ENCODE measurements around the gene INTS2. TPM values are rescaled to one million over a fixed set of nuclear protein-coding genes. Genes with fewer than 3 reads are reported as not detected.

The INTS2 gene
- total RNA-seq, 1 experiment from 2014 or later: 26.3 TPM

GRCh38 chr17:61972311-61972710 is 44.5 kb upstream of the INTS2 start:
- H3K4me3 ChIP-seq (ENCODE audit: low read depth, low read length, poor library complexity, severe bottlenecking): no peak overlapping the region
- H3K36me3 ChIP-seq (ENCODE audit: insufficient read depth, low read length, poor library complexity, severe bottlenecking): peaks cover 38% of the 10 kb centered on the region
- no peaks in the 10 kb centered on the region for H3K27me3 ChIP-seq (replicated peaks; ENCODE audit: insufficient read depth, low read depth, low read length, poor library complexity)
- H3K4me1 ChIP-seq (ENCODE audit: insufficient read depth, low read length, poor library complexity, severe bottlenecking): no peaks in the 10 kb centered on the region
- no peaks in the 10 kb centered on the region for H3K9me3 ChIP-seq (ENCODE audit: low read depth, low read length, poor library complexity, severe bottlenecking)
- no TSS peak for BruUV-seq (replicated peaks)
- TF ChIP-seq EZH2 (IDR thresholded peaks at IDR 0.05; ENCODE audit: borderline replicate concordance, low read depth, low read length, poor library complexity, severe bottlenecking) (no peak), CTCF (conservative IDR thresholded peaks at IDR 0.05; ENCODE audit: low read depth, low read length) (no peak)
- intact Hi-C loops (cut with micrococcal nuclease; ENCODE audit: unreplicated experiment): no loop called here
- ChIA-PET POLR2A (ENCODE audit: low non-redundant PET) (no interaction called here), CTCF (no interaction called here)
- H3K27ac ChIP-seq (ENCODE audit: low read depth, low read length, poor library complexity, severe bottlenecking): no peak overlapping the region
- DNase-seq (ENCODE audit: low spot score): no peak

- Histone ChIP-seq H3K4me1 (ENCODE audit: insufficient read depth, low read length, poor library complexity, severe bottlenecking) (no peaks in the 10 kb centered on the region), H3K27ac (ENCODE audit: low read depth, low read length, poor library complexity, severe bottlenecking) (no peak overlapping the region), H3K9me3 (ENCODE audit: low read depth, low read length, poor library complexity, severe bottlenecking) (no peaks in the 10 kb centered on the region), H3K36me3 (ENCODE audit: insufficient read depth, low read length, poor library complexity, severe bottlenecking) (peaks cover 47% of the 10 kb centered on the region), H3K4me3 (ENCODE audit: low read depth, low read length, poor library complexity, severe bottlenecking) (no peak overlapping the region), H3K27me3 (replicated peaks; ENCODE audit: insufficient read depth, low read depth, low read length, poor library complexity) (no peaks in the 10 kb centered on the region)
- BruUV-seq (replicated peaks): no TSS peak
- CTCF ChIA-PET: no interaction called here
- intact Hi-C loops (cut with micrococcal nuclease; ENCODE audit: unreplicated experiment): no loop called here
- TF ChIP-seq EZH2 (IDR thresholded peaks at IDR 0.05; ENCODE audit: borderline replicate concordance, low read depth, low read length, poor library complexity, severe bottlenecking) (no peak), CTCF (conservative IDR thresholded peaks at IDR 0.05; ENCODE audit: low read depth, low read length) (no peak)
- POLR2A ChIA-PET (ENCODE audit: low non-redundant PET): no interaction called here
- no peak for DNase-seq (ENCODE audit: low spot score)
Observed at GRCh38 chr17:61970030-61970429, 42.2 kb upstream of the INTS2 start.

GRCh38 chr17:61968757-61969156 is 41.0 kb upstream of the INTS2 start:
- BruUV-seq (replicated peaks): no TSS peak
- Histone ChIP-seq H3K4me1 (ENCODE audit: insufficient read depth, low read length, poor library complexity, severe bottlenecking) (no peaks in the 10 kb centered on the region), H3K36me3 (ENCODE audit: insufficient read depth, low read length, poor library complexity, severe bottlenecking) (peaks cover 55% of the 10 kb centered on the region), H3K27ac (ENCODE audit: low read depth, low read length, poor library complexity, severe bottlenecking) (no peak overlapping the region), H3K27me3 (replicated peaks; ENCODE audit: insufficient read depth, low read depth, low read length, poor library complexity) (no peaks in the 10 kb centered on the region), H3K9me3 (ENCODE audit: low read depth, low read length, poor library complexity, severe bottlenecking) (no peaks in the 10 kb centered on the region), H3K4me3 (ENCODE audit: low read depth, low read length, poor library complexity, severe bottlenecking) (no peak overlapping the region)
- no peak for DNase-seq (ENCODE audit: low spot score)
- POLR2A ChIA-PET (ENCODE audit: low non-redundant PET): no interaction called here
- intact Hi-C loops (cut with micrococcal nuclease; ENCODE audit: unreplicated experiment): no loop called here
- CTCF ChIA-PET: no interaction called here
- TF ChIP-seq CTCF (conservative IDR thresholded peaks at IDR 0.05; ENCODE audit: low read depth, low read length) (no peak), EZH2 (IDR thresholded peaks at IDR 0.05; ENCODE audit: borderline replicate concordance, low read depth, low read length, poor library complexity, severe bottlenecking) (no peak)
